GM11168 (cell line): ENCODE measurements around the gene CLDN6.

Source experiments
- in situ Hi-C: fragments of 300-500 bp; cut with MboI; formaldehyde crosslinking; loops from one replicate; pipeline ENCODE4 v1.12.0; 2022; ENCODE audit warnings: low sequenced_read_pairs; ENCODE audit not compliant: unreplicated experiment

Gene CLDN6

DNA sequence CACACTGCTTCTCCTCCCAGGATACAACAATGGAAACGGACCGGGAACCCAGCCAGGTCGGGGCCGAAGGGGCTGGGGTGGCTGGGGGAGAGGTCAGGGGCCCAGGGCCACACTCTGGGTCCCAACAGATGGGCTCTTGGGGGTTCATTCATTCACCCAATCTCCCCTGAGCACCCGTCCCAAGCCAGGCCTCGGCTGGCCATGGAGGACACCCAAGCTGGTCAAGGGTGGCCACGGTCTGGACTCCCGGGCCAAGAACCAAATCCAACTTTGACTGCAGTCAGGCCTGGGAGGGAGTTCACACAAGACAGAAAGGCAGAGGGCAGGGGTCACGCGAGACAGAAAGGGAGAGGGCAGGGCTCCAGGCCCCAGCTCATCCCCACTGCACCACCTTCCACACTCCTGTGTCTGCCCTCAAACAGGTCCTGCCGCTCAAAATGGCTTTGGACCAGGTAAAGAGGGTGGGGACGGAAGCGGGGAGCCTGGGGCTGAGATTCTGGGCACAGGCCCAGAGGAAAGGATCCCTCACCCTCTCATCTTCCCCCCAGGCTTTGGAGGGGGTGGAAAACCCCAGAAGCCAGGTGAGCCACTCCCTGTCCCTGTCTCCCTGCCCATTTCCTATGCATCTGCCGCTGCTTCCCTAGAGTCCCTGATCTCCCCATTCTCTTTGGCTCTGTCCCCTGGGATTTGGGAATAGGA is 25.5 kb downstream of the CLDN6 start:
- in situ Hi-C loops, result no loop called here

GRCh38 chr16:2991566-2992261 is 26.3 kb downstream of the CLDN6 start:
- in situ Hi-C loops, result no loop called here

DNA sequence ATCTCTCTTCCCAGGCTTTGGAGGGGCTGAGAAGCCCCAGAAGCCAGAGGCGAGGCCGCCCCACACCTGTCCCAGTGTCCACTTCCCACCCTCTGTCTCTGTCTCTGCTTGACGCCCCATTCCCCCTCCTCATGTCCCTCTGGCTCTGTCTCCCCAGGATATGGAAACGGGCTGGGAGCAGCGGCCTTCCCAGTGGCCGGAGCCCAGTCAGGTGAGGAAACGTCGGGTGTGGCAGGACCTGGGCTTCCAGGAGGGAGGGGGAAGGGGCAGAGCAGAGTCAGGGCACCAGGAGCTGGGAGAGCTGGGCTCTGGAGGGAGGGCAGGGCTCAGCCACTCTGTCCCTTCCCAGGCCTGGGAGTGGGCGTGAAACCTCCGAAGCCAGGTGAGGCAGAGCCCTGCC is 27.1 kb downstream of the CLDN6 start:
- in situ Hi-C loops, result no loop called here

GRCh38 chr16:2988590-2989099 is 29.3 kb downstream of the CLDN6 start:
- in situ Hi-C loops, result no loop called here

- in situ Hi-C loops, result no loop called here
These were observed 30.1 kb downstream of the CLDN6 start for GRCh38 chr16:2987833-2988232.

DNA sequence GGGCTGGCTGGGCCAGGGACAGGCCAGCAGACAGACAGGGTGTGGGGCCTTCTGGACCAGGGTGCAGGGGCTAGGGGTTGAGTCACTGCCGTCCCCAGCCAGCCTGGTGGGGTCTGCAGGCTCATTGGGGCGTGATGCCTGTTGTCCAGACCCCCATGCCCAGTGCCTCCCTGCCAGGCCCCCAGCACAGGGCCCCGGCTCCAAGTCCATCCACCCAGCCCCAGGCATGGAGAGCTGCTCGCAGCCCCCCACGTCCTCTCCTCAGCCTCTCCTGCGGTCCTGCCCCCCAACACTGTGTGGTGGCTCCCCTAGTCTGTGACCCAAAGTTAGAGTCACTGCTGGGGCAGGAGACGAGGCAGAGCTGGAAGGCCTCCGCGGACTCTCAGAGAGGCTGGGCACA is 30.7 kb downstream of the CLDN6 start:
- in situ Hi-C loops, result no loop called here

DNA sequence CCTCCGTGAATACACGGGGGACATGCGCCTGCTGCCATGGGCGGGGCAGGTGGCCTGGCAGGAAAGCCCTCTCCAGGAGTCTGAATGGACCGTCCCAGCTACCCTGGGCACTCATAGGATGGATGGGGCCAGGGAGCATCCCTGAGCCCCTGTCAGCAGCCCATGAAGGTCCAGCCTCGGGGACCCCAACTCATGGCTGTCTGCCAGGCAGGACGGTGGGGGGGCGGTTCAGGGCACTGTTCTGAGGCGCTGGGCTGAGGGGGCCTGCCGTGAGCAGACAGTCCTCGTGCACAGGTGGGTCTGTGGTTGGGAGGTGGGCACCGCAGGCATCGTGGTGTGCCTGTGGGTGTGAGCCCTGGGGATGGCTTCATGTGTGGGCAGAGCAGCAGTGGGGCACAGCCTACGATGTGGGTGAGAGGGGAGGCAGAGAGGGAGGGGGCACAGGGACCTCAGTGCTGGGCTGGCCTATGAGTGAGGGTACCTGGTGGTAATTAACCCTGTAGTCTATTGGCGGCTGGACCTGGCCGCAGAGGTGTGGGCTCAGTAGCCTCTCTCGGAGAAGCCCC is 31.3 kb downstream of the CLDN6 start:
- in situ Hi-C loops, result no loop called here

GRCh38 chr16:2985893-2986355 is 32.1 kb downstream of the CLDN6 start:
- in situ Hi-C loops, result no loop called here

DNA sequence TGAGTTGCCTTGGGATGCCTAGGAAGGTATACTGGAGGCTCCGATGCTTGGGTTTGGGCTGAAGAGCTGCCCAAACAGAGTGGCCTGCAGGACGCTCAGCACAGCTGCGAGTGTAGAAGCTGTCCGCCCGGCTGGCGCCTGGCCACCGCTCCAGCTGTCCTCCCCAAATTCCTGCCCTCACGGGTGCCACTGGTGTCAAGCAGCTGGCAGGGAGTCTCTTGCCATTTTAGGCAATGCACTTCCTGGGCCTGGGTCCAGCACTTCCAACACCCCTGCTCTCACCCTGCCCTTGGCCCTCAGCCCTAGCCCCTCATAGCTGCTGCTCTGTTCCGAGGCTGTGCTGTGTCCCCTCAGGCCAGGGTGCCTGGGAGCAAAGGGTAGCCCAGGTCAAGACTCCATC is 32.5 kb downstream of the CLDN6 start:
- in situ Hi-C loops, result no loop called here

GRCh38 chr16:2983706-2984136 is 34.3 kb downstream of the CLDN6 start:
- in situ Hi-C loops, result no loop called here

DNA sequence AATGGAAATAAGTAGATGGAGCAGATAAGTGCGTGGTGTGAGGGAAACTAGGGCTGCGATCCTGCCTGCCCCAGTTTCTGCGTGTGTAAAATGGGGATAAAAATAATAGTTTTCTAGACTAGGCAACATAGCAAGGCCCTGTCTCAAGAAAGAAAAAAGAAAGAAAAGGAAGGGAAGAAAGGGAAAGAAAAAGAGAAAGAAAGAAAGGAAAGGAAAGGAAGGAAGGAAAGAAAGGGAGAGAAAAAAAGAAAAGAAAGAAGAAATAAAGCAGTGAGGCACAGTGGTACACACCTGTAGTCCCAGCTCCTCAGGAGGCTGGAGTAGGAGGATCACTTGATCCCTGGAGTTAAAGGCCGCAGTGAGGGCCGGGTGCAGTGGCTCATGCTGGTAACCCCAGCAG is 35.6 kb downstream of the CLDN6 start:
- in situ Hi-C loops, result no loop called here

GRCh38 chr16:2981899-2982250 is 36.1 kb downstream of the CLDN6 start:
- in situ Hi-C loops, result no loop called here

- in situ Hi-C loops, result no loop called here
These were observed 36.6 kb downstream of the CLDN6 start for GRCh38 chr16:2981177-2981898.

DNA sequence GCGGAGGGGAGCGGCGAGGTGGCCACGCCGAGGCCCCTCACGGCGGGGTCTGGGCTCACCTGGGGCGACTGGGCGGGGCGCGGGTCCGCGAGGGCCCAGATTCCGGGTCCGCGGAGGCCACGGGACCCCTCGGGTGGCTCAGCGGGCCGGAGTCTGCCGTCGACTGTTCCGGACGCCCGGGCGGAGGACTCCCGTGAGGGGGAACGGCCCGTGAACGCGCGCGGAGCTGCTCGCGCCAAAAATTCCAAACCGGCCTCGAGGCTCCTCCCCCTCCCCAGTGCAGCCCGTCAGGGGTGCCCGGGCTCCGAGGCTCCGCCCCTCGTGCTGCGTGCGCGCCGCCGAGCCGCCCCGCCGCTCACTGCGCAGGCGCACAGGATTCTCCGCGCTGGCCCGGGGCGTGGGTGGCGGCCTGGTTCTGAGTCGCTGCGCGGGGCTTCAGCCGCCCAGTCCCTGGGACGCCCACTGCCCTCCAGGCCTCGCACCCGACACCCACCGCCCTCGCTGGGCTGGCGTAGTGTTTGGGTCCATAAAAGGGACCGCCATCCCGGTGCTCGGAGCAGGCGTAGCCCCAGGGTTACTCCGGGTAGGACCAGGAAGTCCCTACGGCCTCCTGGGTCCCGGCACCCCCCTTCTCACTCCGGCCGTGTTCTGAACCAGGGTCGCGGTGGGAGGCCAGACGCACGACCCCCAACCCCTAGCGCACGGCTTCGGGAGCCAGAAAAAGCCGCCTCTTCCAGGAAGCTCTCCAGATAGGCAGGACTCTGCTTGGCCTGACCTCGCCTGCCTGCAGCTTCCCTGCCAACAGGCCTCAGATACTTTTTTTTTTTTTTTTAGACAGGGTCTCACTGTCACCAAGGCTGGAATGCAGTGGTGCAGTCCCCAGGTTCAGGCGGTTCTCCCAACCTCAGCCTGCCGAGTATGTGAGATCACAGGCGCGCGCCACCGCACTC is 37.5 kb downstream of the CLDN6 start, which contains the start of gene PKMYT1:
Gene PKMYT1, minus strand, starts transcription at position 220 of the 950 bp plus-strand sequence. CDS start 789 bp downstream, outside the sequence.
- in situ Hi-C loops, result no loop called here

- in situ Hi-C loops, result no loop called here
These were observed 38.2 kb downstream of the CLDN6 start for GRCh38 chr16:2979669-2980226.

- in situ Hi-C loops, result no loop called here
These were observed 40.5 kb downstream of the CLDN6 start for GRCh38 chr16:2977440-2977839.

- in situ Hi-C loops, result no loop called here
These were observed 41.3 kb downstream of the CLDN6 start for GRCh38 chr16:2976673-2977072.

DNA sequence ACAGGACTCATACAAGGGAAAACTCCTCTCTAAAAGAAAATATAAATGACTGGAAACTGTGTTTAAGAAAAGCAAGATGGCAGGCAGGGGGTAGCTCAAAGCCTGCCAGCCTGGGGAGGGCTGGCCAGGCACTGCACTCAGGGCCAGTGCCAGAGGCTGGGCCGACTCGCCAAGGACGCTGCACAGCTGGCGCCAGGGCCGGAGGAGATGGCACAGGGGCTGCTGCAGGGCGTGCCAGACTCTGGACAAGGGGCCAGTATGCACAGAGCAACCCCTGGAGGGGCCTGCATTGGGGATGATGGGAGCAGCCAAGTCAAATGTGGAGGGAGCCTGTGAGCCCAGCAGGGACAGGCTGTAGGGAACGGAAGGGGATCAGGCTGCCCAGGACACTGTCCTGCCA is 41.8 kb downstream of the CLDN6 start:
- in situ Hi-C loops, result no loop called here

DNA sequence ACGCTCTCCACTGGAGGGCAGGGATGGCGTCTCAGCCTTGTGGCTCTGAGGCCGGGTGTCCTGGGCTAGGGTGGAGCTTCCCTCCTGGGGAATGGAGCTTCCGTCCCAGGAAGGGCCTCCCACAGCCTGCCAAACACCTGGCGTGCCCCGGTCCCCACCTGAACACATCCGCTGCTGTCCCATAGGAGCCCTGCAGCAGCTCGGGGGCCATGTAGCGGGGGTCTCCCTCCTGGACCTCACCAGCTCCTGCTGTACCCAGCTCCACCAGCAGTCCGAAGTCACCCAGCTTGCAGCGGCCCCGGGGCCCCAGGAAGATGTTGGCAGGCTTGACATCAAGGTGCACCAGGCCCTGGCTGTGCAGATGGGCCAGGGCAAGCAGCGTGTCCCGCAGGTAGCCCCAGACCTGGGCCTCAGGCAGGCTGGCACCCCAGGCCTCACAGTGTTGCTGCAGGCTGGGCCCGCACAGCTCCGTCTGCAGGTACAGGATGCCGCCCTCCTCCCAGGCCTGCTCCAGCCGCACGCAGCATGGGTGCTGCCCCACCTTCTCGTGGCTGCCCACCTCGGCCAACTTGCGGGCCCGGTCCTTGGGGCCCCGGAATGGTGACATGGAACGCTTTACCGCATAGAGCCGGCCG is 42.7 kb downstream of the CLDN6 start:
- in situ Hi-C loops, result no loop called here
